ENCODE measurements around the gene KRT32.

Gene KRT32

DNA sequence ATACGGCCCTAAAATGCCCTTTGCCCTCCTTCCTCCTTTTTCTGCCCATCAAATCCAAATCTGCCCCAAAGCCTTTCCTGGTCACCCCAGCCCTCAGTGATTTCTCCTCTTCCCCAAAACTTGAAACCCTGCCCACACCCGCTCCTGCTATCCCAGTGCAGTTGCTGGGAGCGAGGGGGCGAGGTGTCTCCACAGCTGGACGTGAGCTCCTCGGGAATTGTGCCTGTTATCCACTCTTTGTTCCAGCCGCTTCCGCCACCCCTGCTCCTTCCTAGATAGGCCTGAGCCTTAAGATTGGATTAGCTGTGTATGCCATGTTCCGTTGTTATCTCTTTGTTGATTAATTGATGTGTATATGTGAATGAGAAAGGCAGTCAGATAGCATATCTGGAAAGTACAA, 16.3 kb upstream of the KRT32 start:
- no peak overlapping the region for H3K27ac ChIP-seq (ENCODE audit: insufficient read depth, low read length, poor library complexity, severe bottlenecking)
- no peaks in the 10 kb centered on the region for H3K36me3 ChIP-seq (ENCODE audit: control insufficient read depth, insufficient read depth, low read length)
- H3K9me3 ChIP-seq (ENCODE audit: control insufficient read depth, low read length): no peaks in the 10 kb centered on the region
- H3K4me3 ChIP-seq (ENCODE audit: insufficient read depth, low read depth, low read length, poor library complexity, severe bottlenecking): no peak overlapping the region
- H3K27me3 ChIP-seq (replicated peaks; ENCODE audit: control insufficient read depth, insufficient read depth, low read length, poor library complexity, severe bottlenecking): no peaks in the 10 kb centered on the region
- DNase-seq: no peak
- H3K4me1 ChIP-seq (ENCODE audit: control insufficient read depth, insufficient read depth, low read length, poor library complexity, severe bottlenecking): no peaks in the 10 kb centered on the region

DNA sequence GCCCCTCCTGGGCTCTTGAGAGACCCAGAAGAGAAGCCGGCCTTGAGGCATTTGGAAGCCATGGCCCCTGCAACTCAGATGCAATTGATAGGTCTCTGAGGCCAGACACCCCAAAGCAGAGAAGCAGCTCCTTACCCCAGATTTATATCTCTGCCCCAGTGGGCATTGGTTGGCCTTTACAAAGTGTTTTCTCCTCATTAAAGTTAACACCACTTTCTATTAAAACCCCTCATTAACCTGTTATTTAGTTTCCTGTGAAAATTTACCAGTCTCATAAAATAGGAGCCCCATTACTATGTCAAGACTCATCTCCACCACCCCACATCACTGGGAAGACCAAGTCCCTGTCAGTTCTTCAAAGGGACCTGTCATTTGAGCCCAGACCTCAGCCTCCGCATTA, 13.8 kb upstream of the KRT32 start, which contains the start of gene KRT35:
Gene KRT35 (minus strand): TSS at position 116 of the 400 bp plus-strand sequence. CDS start 54 bp downstream, at position 62.
- DNase-seq: no peak
- H3K4me1 ChIP-seq (ENCODE audit: control insufficient read depth, insufficient read depth, low read length, poor library complexity, severe bottlenecking): no peaks in the 10 kb centered on the region
- no peak within 1 kb of the TSS for H3K4me3 ChIP-seq (ENCODE audit: insufficient read depth, low read depth, low read length, poor library complexity, severe bottlenecking)
- H3K9me3 ChIP-seq (ENCODE audit: control insufficient read depth, low read length): no peaks in the 10 kb centered on the region
- no peak within 1 kb of the TSS for H3K27ac ChIP-seq (ENCODE audit: insufficient read depth, low read length, poor library complexity, severe bottlenecking)
- H3K36me3 ChIP-seq (ENCODE audit: control insufficient read depth, insufficient read depth, low read length): no peaks in the 10 kb centered on the region
- no peaks in the 10 kb centered on the region for H3K27me3 ChIP-seq (replicated peaks; ENCODE audit: control insufficient read depth, insufficient read depth, low read length, poor library complexity, severe bottlenecking)

DNA sequence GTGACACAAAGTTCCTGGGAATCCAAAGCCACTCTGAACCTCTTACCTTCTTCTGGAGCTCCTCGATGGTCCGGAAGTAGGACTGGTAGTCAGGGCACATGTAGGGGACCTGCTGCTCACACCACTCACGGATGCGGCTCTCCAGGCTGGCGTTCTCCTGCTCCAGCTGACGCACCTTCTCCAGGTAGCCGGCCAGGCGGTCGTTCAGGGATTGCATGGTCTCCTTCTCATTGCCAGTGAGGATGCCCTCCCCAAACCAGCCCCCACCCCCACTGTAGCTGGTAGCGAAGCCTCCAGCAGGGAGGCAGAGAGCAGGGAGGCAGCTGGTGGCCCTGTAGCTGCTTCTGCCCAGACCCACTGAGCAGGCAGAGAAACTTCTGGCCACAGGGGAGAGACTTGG, 13.4 kb upstream of the KRT32 start:
- no peaks in the 10 kb centered on the region for H3K4me1 ChIP-seq (ENCODE audit: control insufficient read depth, insufficient read depth, low read length, poor library complexity, severe bottlenecking)
- no peaks in the 10 kb centered on the region for H3K9me3 ChIP-seq (ENCODE audit: control insufficient read depth, low read length)
- no peak for DNase-seq
- no peak overlapping the region for H3K27ac ChIP-seq (ENCODE audit: insufficient read depth, low read length, poor library complexity, severe bottlenecking)
- H3K4me3 ChIP-seq (ENCODE audit: insufficient read depth, low read depth, low read length, poor library complexity, severe bottlenecking): no peak overlapping the region
- no peaks in the 10 kb centered on the region for H3K36me3 ChIP-seq (ENCODE audit: control insufficient read depth, insufficient read depth, low read length)
- H3K27me3 ChIP-seq (replicated peaks; ENCODE audit: control insufficient read depth, insufficient read depth, low read length, poor library complexity, severe bottlenecking): no peaks in the 10 kb centered on the region

DNA sequence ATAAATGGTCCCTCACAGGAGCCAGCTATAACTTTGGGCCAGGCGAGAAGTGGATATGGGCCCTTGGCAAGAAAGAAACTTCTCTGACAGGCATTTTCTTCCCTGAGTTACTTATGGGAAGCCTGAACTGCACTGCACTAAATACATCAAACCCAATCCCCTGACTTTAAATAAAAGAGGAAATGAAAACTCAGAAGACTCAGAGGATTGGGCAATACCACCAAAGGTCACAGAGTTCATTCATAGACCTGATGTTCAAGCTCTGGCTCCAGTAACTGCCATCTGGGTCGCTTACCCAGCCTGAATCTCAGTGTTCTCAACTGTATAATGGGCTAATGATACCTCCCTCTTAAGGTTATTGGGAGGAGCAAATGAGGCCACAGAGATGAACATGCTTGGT, 12.9 kb upstream of the KRT32 start:
- H3K4me3 ChIP-seq (ENCODE audit: insufficient read depth, low read depth, low read length, poor library complexity, severe bottlenecking): no peak overlapping the region
- no peaks in the 10 kb centered on the region for H3K27me3 ChIP-seq (replicated peaks; ENCODE audit: control insufficient read depth, insufficient read depth, low read length, poor library complexity, severe bottlenecking)
- H3K9me3 ChIP-seq (ENCODE audit: control insufficient read depth, low read length): no peaks in the 10 kb centered on the region
- DNase-seq: no peak
- H3K27ac ChIP-seq (ENCODE audit: insufficient read depth, low read length, poor library complexity, severe bottlenecking): no peak overlapping the region
- no peaks in the 10 kb centered on the region for H3K36me3 ChIP-seq (ENCODE audit: control insufficient read depth, insufficient read depth, low read length)
- no peaks in the 10 kb centered on the region for H3K4me1 ChIP-seq (ENCODE audit: control insufficient read depth, insufficient read depth, low read length, poor library complexity, severe bottlenecking)

DNA sequence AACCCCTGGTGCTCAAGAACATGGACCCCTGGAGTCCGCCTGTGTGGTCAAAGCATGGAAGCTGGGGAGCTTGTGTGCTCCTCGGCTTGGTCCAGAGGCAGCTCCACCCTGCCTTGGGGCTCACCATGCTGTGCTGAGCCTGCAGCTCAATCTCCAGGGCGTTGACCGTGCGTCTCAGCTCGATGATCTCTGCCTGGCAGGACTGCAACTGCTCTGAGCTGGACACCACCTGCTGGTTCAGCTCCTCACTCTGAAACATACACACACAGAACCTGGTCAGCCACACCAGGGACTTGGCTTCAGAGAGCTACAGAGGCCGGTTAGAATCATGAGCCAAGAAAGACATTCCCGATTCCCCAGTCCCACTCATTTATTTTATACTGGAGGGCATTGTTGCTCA, 11.1 kb upstream of the KRT32 start:
- H3K4me1 ChIP-seq (ENCODE audit: control insufficient read depth, insufficient read depth, low read length, poor library complexity, severe bottlenecking): no peaks in the 10 kb centered on the region

DNA sequence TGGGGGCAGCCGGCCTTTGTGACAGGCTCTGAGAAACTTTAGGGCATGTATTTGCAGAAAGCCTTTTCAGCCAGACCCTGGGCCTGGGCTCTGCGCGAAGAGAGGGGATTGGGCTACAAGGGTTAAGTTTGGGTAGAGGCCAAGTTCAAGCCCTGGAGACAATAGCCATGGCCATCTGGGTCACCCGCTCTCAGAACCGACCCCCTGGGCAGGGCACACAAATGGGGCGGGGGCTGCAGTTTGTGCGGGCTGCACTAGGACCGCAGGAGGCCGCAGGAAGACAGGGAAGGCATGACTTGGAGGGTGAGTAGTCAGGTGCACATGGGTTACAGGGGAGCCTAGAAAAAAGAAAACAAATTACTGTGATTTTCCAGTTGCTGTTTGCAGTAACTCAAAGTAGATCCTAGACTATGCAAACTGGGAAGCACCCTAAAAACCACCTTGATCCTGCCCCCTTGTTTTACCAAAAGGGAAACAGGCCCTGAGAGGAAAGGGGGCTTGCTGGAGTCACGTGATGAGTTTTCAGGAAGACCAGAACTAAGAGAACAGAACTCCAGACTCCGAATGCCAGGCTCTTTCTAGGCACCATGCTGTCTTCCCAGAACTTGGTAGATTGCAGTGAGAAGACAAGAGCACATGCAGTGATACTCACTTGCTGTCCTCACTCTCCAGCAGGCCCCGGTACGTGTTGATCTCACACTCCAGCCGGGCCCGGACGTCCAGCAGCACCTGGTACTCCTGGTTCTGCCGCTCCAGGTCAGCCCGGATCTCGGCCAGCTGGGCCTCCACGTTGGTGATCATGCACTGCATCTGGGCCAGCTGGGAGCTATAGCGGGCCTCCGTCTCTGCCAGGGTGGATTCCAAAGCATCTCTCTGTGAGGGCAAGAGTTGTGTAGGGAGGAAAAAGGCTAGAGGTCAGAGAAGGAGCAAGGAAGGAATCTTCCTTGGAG, 10.0 kb upstream of the KRT32 start:
- no peaks in the 10 kb centered on the region for H3K27me3 ChIP-seq (replicated peaks; ENCODE audit: control insufficient read depth, insufficient read depth, low read length, poor library complexity, severe bottlenecking)
- no peak for DNase-seq
- H3K4me1 ChIP-seq (ENCODE audit: control insufficient read depth, insufficient read depth, low read length, poor library complexity, severe bottlenecking): no peaks in the 10 kb centered on the region
- no peak overlapping the region for H3K27ac ChIP-seq (ENCODE audit: insufficient read depth, low read length, poor library complexity, severe bottlenecking)
- H3K36me3 ChIP-seq (ENCODE audit: control insufficient read depth, insufficient read depth, low read length): no peaks in the 10 kb centered on the region
- no peaks in the 10 kb centered on the region for H3K9me3 ChIP-seq (ENCODE audit: control insufficient read depth, low read length)
- no peak overlapping the region for H3K4me3 ChIP-seq (ENCODE audit: insufficient read depth, low read depth, low read length, poor library complexity, severe bottlenecking)

More for the DNA sequence above, 11.1 kb upstream of the KRT32 start:
- H3K9me3 ChIP-seq (ENCODE audit: control insufficient read depth, low read length): no peaks in the 10 kb centered on the region
- H3K36me3 ChIP-seq (ENCODE audit: control insufficient read depth, insufficient read depth, low read length): no peaks in the 10 kb centered on the region
- no peak overlapping the region for H3K4me3 ChIP-seq (ENCODE audit: insufficient read depth, low read depth, low read length, poor library complexity, severe bottlenecking)
- no peaks in the 10 kb centered on the region for H3K27me3 ChIP-seq (replicated peaks; ENCODE audit: control insufficient read depth, insufficient read depth, low read length, poor library complexity, severe bottlenecking)
- H3K27ac ChIP-seq (ENCODE audit: insufficient read depth, low read length, poor library complexity, severe bottlenecking): no peak overlapping the region
- DNase-seq: no peak

DNA sequence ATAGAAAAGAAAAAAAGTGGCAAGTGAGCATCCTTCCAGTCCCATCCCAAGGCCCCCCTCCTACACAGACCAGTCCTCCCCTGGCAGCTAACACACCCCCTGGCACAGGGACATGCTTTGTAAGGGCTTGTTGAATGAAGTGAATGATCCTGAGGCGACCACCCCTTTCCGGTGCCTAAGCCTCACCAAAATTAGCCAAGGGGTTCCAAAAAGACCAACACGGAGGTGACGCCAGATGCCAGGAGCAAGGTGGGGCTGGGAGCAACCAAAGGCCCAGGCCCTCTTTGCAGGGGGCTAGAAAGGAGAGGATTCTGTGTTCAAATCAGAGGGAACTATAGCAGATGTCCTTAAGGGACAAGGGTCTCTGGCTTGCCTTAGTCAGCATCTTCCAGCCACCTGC, 8.2 kb upstream of the KRT32 start:
- H3K27ac ChIP-seq (ENCODE audit: insufficient read depth, low read length, poor library complexity, severe bottlenecking): no peak overlapping the region
- H3K9me3 ChIP-seq (ENCODE audit: control insufficient read depth, low read length): no peaks in the 10 kb centered on the region
- no peaks in the 10 kb centered on the region for H3K4me1 ChIP-seq (ENCODE audit: control insufficient read depth, insufficient read depth, low read length, poor library complexity, severe bottlenecking)
- H3K27me3 ChIP-seq (replicated peaks; ENCODE audit: control insufficient read depth, insufficient read depth, low read length, poor library complexity, severe bottlenecking): no peaks in the 10 kb centered on the region
- no peak overlapping the region for H3K4me3 ChIP-seq (ENCODE audit: insufficient read depth, low read depth, low read length, poor library complexity, severe bottlenecking)
- H3K36me3 ChIP-seq (ENCODE audit: control insufficient read depth, insufficient read depth, low read length): no peaks in the 10 kb centered on the region
- DNase-seq: no peak

DNA sequence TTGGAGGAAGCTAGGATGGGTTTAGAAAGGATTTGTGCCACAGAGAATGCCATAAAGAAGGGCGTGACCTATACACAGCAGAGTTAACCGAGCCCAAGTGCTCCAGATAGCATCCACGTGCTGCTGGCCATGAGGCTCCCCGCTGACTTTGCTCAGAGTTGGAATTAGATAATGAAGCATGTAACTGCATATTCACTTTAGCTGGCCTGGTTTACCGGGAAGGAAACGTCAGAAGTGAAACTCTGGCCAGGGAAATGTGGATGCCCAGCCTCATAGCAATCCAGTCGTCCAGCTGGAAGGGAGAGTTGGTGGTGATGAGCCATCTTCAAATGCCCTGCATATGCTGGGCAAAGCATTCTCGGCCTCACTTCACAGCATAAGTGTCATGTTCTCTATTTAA, 7.7 kb upstream of the KRT32 start:
- H3K4me1 ChIP-seq (ENCODE audit: control insufficient read depth, insufficient read depth, low read length, poor library complexity, severe bottlenecking): no peaks in the 10 kb centered on the region
- no peak for DNase-seq
- no peaks in the 10 kb centered on the region for H3K27me3 ChIP-seq (replicated peaks; ENCODE audit: control insufficient read depth, insufficient read depth, low read length, poor library complexity, severe bottlenecking)
- H3K27ac ChIP-seq (ENCODE audit: insufficient read depth, low read length, poor library complexity, severe bottlenecking): no peak overlapping the region
- no peaks in the 10 kb centered on the region for H3K36me3 ChIP-seq (ENCODE audit: control insufficient read depth, insufficient read depth, low read length)
- no peak overlapping the region for H3K4me3 ChIP-seq (ENCODE audit: insufficient read depth, low read depth, low read length, poor library complexity, severe bottlenecking)
- H3K9me3 ChIP-seq (ENCODE audit: control insufficient read depth, low read length): no peaks in the 10 kb centered on the region

DNA sequence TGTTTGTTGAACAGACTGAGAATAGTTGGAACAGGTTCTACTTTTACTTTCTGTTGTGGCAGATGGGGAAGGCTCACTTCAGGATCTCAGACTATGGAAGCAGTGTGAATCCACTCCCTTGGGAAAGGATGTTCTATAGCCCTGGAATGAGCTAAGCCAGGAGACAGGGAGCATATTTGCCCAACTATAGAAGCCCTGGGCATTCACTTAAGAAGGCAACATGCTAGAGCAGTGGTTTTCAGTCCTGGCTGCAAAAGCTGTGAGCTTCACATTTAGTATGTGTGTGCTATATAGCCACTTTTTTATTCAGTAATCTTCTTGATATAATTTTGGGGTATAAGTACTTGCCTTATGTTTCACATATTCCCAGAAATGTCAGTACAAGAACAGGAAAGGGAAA, 1.2 kb upstream of the KRT32 start:
- H3K4me1 ChIP-seq (ENCODE audit: control insufficient read depth, insufficient read depth, low read length, poor library complexity, severe bottlenecking): no peaks in the 10 kb centered on the region

DNA sequence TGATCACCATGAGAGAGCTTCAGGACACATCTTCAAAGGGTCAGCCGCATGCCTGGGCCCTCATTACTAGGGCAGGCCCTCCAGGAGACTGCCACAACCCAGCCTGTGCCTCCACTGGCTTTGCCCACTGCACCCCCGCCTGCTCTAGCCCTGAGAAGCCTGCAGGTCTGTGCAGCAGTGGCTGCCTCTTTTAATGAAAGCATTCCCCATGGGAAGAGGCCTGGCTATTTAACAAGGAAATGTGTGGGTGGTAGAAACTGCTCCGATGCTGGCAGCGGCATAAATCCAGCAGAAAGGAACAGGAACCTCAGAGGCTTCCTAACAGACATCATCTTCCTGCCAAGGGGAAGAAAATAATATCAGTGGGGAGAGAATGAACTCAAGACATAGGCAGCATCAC, 375 bp upstream of the KRT32 start:
- Histone ChIP-seq H3K27me3 (replicated peaks; ENCODE audit: control insufficient read depth, insufficient read depth, low read length, poor library complexity, severe bottlenecking) (no peaks in the 10 kb centered on the region), H3K4me3 (ENCODE audit: insufficient read depth, low read depth, low read length, poor library complexity, severe bottlenecking) (no peak overlapping the region), H3K27ac (ENCODE audit: insufficient read depth, low read length, poor library complexity, severe bottlenecking) (no peak overlapping the region), H3K9me3 (ENCODE audit: control insufficient read depth, low read length) (no peaks in the 10 kb centered on the region), H3K36me3 (ENCODE audit: control insufficient read depth, insufficient read depth, low read length) (no peaks in the 10 kb centered on the region), H3K4me1 (ENCODE audit: control insufficient read depth, insufficient read depth, low read length, poor library complexity, severe bottlenecking) (no peaks in the 10 kb centered on the region)
- DNase-seq: no peak

More for the DNA sequence above, 1.2 kb upstream of the KRT32 start:
- no peaks in the 10 kb centered on the region for H3K9me3 ChIP-seq (ENCODE audit: control insufficient read depth, low read length)
- H3K27ac ChIP-seq (ENCODE audit: insufficient read depth, low read length, poor library complexity, severe bottlenecking): no peak overlapping the region
- no peak for DNase-seq
- no peak overlapping the region for H3K4me3 ChIP-seq (ENCODE audit: insufficient read depth, low read depth, low read length, poor library complexity, severe bottlenecking)
- no peaks in the 10 kb centered on the region for H3K27me3 ChIP-seq (replicated peaks; ENCODE audit: control insufficient read depth, insufficient read depth, low read length, poor library complexity, severe bottlenecking)
- no peaks in the 10 kb centered on the region for H3K36me3 ChIP-seq (ENCODE audit: control insufficient read depth, insufficient read depth, low read length)

All from effector memory CD4-positive, alpha-beta T cell (primary cell).